HG03095 (cell line): Measurements from ENCODE around the gene STOML1.

Experiments used
- ATAC-seq: cut with Tn5 transposase; IDR thresholded peaks from one replicate; pipeline ENCODE4 v1.9.1; 2021; ENCODE audit warnings: moderate library complexity; ENCODE audit not compliant: unreplicated experiment

Gene STOML1

GRCh38 chr15:74022706-74023470 is 30.8 kb upstream of the STOML1 start:
- no peak for ATAC-seq

DNA sequence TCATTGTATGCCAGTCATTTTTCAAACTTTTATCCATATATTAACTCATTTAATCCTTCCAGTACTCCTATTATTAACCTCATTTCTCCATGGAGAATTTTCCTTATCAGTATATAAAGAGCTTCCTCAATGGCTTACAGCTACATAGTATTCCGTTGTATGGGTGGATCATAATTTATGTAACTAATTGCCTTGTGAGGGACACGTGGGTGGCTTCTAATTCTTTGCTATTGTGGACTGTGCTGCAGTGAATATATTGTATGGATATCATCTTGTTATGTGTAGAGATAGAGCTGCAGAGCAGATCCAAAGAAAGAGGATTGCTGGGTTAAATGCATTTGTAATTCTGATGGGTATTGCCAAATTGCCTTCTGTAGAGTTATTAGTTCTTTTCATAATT is 27.6 kb upstream of the STOML1 start:
- ATAC-seq: no peak

GRCh38 chr15:74013374-74013894 is 21.3 kb upstream of the STOML1 start:
- ATAC-seq: no peak

GRCh38 chr15:74011610-74012009 is 19.5 kb upstream of the STOML1 start:
- ATAC-seq: no peak

DNA sequence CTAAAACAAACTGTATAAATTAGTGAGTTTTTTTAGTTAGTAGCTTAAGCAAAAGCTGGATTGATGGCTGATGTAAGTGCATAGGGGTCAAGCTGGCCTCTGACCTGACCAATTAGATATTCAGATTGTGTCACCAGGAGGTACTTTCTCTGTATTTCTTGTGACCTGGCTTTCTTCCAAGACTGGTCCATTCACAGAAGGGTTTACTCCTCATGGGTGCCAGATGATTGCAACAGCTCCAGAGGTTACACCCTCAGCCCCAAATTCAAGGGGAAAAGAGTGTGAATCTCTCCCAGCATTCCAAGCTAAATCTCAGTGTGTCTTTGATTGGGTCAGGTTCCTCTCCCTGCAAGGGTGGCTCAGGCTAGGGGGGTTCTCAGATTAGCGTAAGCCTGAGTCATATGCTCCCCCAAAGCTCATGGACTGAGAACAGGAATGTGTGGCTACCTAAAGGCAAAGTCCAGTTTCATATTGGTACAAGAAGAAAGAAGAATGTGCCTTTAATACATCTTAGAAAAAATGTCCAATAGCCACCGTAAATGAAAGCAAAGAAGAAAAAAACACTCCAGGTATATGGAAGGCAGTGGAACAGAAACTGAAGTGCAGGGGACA is 18.9 kb upstream of the STOML1 start:
- ATAC-seq: no peak

DNA sequence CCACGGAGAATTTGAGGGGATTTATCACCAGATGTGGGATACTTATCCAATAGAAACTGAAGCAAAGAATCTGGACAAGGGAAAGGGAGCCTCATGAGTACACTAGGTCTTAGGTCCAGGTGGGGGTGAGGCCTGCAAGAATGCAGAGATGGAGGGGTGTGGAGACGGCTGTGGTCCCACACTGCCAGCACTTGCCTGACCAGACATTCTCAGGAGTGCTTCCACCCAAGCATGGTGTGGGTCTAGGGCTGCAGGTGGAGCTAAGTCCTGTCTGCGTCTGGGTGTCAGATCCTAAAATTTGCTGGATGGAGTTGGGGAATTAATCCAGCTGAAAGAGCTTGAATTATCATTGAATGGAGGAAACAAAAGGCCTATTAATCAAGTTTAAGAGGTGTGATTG is 16.8 kb upstream of the STOML1 start:
- no peak for ATAC-seq

DNA sequence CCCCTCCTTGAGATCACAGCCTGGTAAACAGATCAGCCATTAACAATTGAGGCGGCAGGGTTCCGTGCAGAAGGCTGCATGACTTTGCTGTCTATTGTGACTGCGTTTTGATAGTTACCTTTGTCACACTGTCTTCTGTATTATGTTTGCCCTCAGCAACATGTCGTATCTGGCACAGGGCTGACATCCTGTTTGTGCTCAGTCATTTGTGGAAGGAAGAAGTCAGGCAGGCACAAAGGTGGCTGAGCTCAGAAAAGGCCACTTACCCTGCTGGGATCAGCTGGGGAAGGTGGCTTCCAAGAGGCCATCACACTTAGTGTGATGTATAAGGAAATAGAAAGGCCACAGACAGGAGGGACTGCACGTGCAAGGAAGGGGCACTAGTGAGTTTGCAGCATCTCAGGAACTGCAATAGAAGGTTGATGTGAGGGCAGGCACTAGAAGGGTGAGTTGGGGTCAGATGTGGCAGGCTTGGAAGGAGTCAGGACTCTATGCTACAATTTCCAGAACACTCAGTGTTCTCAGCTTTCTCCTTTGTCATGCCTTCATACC is 15.8 kb upstream of the STOML1 start:
- ATAC-seq: no peak

GRCh38 chr15:74006774-74007639 is 14.9 kb upstream of the STOML1 start:
- ATAC-seq: no peak

DNA sequence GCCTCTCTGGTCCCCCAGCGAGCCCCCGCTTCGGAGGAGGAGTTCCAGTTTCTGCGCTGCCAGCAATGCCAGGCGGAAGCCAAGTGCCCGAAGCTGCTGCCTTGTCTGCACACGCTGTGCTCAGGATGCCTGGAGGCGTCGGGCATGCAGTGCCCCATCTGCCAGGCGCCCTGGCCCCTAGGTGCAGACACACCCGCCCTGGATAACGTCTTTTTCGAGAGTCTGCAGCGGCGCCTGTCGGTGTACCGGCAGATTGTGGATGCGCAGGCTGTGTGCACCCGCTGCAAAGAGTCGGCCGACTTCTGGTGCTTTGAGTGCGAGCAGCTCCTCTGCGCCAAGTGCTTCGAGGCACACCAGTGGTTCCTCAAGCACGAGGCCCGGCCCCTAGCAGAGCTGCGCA is 5.9 kb upstream of the STOML1 start:
- ATAC-seq: no peak

GRCh38 chr15:73996939-73997338 is 4.8 kb upstream of the STOML1 start:
- no peak for ATAC-seq

- no peak for ATAC-seq
These were observed 4.2 kb upstream of the STOML1 start for GRCh38 chr15:73996267-73996666.

- ATAC-seq: no peak
These were observed 3.0 kb upstream of the STOML1 start for GRCh38 chr15:73994912-73995622.

DNA sequence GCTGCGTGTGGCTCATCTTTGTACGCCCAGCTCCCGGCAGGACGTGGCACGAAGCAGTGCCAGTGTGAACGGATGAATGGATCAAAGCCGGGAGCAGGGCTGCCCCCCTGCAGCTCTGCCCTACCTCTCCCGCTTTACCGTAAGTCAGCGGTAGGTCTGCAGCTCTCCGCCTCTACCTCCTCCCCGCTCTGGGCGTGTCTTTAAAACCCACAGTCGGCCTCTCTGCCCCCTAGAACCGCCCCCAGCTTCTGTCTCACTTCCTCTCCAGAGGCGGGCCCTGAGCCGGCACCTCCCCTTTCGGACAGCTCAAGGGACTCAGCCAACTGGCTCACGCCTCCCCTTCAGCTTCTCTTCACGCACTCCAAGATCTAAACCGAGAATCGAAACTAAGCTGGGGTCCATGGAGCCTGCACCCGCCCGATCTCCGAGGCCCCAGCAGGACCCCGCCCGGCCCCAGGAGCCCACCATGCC is 2.4 kb upstream of the STOML1 start, which contains the start of gene PML:
Gene PML (plus strand): TSS at position 304 of the 471 bp plus-strand sequence. CDS start 97 bp downstream, at position 401.
- peak; percentile 60 for ATAC-seq

- ATAC-seq: no peak
These were observed 1.3 kb upstream of the STOML1 start for GRCh38 chr15:73993211-73993994.

GRCh38 chr15:73992594-73992898 is 451 bp upstream of the STOML1 start:
- ATAC-seq: no peak

DNA sequence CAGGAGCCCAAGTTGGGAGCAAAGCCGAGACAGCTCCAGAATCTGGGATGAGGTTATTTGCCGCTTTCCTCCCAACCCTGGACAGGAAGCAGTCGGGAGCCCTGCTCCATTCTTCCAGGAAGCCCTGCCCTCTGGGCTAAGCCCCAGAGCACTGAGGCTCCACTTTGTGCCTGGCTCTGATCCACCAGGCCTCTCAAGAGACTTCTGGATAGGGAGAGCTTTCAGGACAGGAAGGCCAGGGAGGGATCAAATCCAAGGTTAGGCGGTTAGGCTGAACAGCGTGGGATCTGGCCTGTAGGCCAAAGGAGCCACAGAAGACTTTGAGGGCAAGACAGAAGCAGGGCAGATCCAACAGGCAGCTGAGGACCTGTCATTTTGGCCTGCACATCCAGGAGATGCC is 835 bp downstream of the STOML1 start:
- ATAC-seq: no peak

DNA sequence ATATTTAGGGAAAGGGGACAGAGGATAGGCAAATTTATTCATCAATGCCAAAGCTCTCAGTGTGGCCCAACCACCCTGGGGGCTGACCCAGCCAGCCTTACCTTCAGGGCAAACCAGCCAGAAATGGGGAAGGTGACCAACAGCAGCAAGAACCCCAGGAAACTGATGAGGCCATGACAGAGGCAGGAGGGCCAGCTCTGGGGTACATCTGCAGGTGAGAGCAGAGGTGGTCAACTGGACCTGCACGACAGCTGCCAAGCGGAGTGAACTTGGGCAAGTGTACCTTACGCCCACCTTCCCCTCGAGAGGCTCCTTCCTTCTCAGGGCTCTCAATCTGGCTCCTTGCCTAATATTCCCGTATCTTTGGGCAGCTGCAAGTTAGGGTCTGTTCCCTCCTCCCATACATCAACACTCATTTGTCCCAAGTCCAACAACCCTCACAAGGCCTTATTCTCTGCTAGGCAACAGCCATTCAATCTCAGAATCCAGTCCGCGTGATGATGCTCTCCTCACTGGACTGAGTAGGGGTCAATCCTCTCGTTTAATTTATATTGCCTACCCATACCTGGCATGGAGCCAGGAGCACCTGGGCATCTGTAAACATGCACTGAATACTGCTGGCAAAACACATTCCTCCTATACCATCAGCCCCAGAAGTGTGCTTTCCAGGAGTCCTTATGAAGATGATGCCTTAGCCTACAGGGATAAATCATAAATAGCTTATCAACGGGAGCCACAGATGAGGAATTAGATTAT is 1.7 kb downstream of the STOML1 start:
- ATAC-seq: no peak

DNA sequence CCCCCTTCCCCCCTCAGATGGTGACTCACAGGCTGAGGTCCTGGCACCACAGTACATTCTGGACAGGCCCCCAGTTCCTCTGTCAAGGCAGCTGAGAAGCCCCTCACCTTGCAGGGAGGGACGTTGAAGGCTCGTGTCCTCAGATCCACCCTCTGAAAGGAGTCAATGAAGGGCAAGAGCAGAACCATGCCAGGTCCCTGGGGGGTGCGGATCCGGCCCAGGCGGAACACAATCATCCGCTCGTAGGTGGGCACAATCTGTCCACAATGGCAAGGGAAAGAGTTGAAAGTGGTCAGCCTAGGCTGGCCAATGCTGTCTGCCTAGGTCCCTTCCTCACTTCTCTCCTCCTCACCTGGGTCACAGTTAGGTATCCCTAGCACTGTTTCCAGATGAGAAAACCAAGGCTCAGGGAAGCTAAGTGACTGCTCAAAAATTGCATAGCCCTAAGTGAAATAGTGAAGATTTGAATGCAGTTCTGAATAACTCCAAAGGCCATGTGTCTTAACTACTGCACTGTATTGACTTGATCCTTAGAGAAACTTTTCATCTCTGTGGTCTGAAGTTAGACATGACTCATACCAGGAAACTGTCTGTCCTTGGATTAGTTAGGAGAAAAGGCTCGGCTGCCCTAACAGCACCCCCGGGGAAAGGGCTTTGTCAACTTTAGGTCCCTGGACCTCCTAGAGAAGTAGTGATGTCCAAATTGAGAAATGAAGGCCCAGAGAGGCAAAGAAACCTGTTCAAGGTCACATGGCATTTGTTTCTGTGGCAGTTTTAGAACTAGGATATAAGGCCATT is 2.9 kb downstream of the STOML1 start:
- no peak for ATAC-seq
